ENCODE data around the gene SLC22A23.

Gene SLC22A23

GRCh38 chr6:3340894-3341293 lies 116.0 kb downstream of the SLC22A23 start:
- Histone ChIP-seq H3K9me3 (ENCODE audit: insufficient read depth, low read length) (no peaks in the 10 kb centered on the region), H3K4me3 (ENCODE audit: low read length) (no peak overlapping the region), H3K4me2 (ENCODE audit: low read length) (no peak overlapping the region), H2AFZ (ENCODE audit: low read depth, low read length) (no peak overlapping the region), H4K20me1 (ENCODE audit: insufficient read depth, low read length) (no peaks in the 10 kb centered on the region), H3K9ac (ENCODE audit: low read length) (no peak overlapping the region), H3K27ac (ENCODE audit: low read length) (no peak overlapping the region), H3K4me1 (ENCODE audit: low read length) (peaks cover 25% of the 10 kb centered on the region), H3K27me3 (ENCODE audit: low read depth, low read length) (no peaks in the 10 kb centered on the region), H3K36me3 (replicated peaks; ENCODE audit: low read depth, low read length) (no peaks in the 10 kb centered on the region), H3K79me2 (ENCODE audit: low read length) (no peaks in the 10 kb centered on the region)
- TF ChIP-seq EZH2phosphoT487 (IDR thresholded peaks at IDR 0.05; ENCODE audit: low read depth), result no peak
- TF ChIP-seq, protein P1, sequence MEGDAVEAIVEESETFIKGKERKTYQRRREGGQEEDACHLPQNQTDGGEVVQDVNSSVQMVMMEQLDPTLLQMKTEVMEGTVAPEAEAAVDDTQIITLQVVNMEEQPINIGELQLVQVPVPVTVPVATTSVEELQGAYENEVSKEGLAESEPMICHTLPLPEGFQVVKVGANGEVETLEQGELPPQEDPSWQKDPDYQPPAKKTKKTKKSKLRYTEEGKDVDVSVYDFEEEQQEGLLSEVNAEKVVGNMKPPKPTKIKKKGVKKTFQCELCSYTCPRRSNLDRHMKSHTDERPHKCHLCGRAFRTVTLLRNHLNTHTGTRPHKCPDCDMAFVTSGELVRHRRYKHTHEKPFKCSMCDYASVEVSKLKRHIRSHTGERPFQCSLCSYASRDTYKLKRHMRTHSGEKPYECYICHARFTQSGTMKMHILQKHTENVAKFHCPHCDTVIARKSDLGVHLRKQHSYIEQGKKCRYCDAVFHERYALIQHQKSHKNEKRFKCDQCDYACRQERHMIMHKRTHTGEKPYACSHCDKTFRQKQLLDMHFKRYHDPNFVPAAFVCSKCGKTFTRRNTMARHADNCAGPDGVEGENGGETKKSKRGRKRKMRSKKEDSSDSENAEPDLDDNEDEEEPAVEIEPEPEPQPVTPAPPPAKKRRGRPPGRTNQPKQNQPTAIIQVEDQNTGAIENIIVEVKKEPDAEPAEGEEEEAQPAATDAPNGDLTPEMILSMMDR (IDR thresholded peaks at IDR 0.05; ENCODE audit: low read depth, low read length), result no peak

DNA sequence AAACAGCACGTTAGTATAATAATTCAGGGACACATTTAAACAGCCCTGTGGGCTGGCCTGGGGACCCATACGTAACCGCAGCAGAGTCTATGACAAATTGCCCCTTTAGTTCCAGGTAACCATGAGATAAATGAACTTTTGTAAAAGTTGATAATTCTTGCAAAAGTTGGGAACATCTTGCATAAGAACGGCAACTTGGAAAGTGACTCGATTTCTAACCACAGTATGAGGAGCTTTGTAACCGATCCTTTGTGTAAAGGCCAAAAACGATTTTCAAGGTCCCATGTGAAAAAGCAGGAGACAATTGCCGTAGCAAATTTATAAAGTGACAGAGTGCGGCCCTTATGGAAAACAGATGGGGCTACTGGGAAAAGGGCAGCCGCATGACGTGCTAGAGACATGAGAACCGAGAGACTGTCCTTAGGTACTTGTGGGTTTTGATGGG lies 116.5 kb downstream of the SLC22A23 start:
- Histone ChIP-seq H3K79me2 (ENCODE audit: low read length) (no peaks in the 10 kb centered on the region), H3K4me1 (ENCODE audit: low read length) (peaks cover 25% of the 10 kb centered on the region), H3K4me3 (ENCODE audit: low read length) (no peak overlapping the region), H3K9me3 (ENCODE audit: insufficient read depth, low read length) (no peaks in the 10 kb centered on the region), H2AFZ (ENCODE audit: low read depth, low read length) (no peak overlapping the region), H4K20me1 (ENCODE audit: insufficient read depth, low read length) (no peaks in the 10 kb centered on the region), H3K27ac (ENCODE audit: low read length) (no peak overlapping the region), H3K36me3 (replicated peaks; ENCODE audit: low read depth, low read length) (no peaks in the 10 kb centered on the region), H3K9ac (ENCODE audit: low read length) (no peak overlapping the region), H3K27me3 (ENCODE audit: low read depth, low read length) (no peaks in the 10 kb centered on the region), H3K4me2 (ENCODE audit: low read length) (no peak overlapping the region)
- no peak for TF ChIP-seq EZH2phosphoT487 (IDR thresholded peaks at IDR 0.05; ENCODE audit: low read depth)
- TF ChIP-seq, protein P1 (IDR thresholded peaks at IDR 0.05; ENCODE audit: low read depth, low read length), result no peak

DNA sequence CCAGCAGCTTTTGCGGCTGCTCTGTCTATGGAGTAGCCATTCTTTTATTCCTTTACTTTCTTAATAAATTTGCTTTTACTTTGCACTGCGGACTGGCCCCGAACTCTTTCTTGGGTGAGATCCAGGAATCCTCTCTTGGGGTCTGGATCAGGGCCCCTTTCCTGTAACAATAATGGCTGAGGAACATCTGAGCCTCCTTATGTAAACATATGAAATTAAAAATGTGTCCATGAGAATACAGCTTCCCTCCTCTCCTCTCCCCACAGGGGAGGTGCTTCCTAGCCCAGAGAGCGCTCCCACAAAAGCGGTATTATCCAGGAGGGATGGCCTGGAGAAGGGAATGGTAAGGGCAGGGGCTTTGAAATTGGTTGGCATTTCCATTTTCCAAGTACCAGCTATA lies 117.0 kb downstream of the SLC22A23 start:
- no peak overlapping the region for H3K4me3 ChIP-seq (ENCODE audit: low read length)
- no peak overlapping the region for H3K27ac ChIP-seq (ENCODE audit: low read length)
- H3K27me3 ChIP-seq (ENCODE audit: low read depth, low read length), result no peaks in the 10 kb centered on the region
- H3K4me2 ChIP-seq (ENCODE audit: low read length), result no peak overlapping the region
- H3K79me2 ChIP-seq (ENCODE audit: low read length), result no peaks in the 10 kb centered on the region
- TF ChIP-seq, protein P1 (IDR thresholded peaks at IDR 0.05; ENCODE audit: low read depth, low read length), result no peak
- no peak for TF ChIP-seq EZH2phosphoT487 (IDR thresholded peaks at IDR 0.05; ENCODE audit: low read depth)
- no peaks in the 10 kb centered on the region for H4K20me1 ChIP-seq (ENCODE audit: insufficient read depth, low read length)
- peaks cover 25% of the 10 kb centered on the region for H3K4me1 ChIP-seq (ENCODE audit: low read length)
- no peaks in the 10 kb centered on the region for H3K36me3 ChIP-seq (replicated peaks; ENCODE audit: low read depth, low read length)
- no peak overlapping the region for H2AFZ ChIP-seq (ENCODE audit: low read depth, low read length)
- no peak overlapping the region for H3K9ac ChIP-seq (ENCODE audit: low read length)
- no peaks in the 10 kb centered on the region for H3K9me3 ChIP-seq (ENCODE audit: insufficient read depth, low read length)

DNA sequence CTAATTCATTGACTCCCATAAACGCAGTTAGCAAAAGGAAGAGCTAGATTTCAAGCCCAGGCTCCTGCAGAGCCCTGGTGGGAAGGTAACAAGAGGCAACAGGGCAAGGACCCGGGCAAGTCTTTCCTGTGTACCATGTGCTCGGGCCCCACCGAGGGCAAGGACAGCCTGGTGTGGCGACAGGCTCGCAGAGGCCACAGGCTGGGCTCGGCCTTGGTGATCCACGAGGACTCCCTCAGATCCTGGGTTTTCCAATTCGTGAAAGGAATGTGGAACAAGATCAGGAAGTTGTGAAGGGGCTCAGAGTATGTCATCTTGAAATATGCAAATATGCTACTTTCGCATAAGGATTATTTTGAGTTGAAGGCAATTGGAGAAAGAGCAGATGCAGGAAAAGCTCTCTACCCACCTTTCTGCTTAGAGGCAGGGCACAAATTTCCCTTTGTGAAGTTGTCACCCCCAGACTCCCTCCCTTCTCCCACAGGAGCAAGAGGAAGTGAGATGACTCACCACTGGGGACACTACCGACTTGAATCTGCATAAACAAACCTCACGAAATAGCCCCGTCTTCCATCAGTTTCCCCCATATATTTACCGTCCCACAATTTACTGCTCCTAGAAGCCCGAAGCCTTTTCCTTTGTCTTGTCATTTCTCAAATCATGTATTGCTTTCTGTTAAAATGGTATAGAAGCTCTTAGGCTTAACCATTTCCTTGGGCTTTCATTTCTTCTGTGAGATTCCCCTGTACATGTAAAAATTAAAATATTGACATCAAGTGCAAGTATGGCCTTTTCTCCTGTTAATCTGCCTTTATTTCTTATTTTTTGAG lies 119.1 kb downstream of the SLC22A23 start:
- no peak for TF ChIP-seq EZH2phosphoT487 (IDR thresholded peaks at IDR 0.05; ENCODE audit: low read depth)
- TF ChIP-seq, protein P1 (IDR thresholded peaks at IDR 0.05; ENCODE audit: low read depth, low read length), result no peak
- Histone ChIP-seq H3K4me1 (ENCODE audit: low read length) (peaks cover 40% of the 10 kb centered on the region), H3K4me2 (ENCODE audit: low read length) (peak overlapping the region; percentile 89), H3K9ac (ENCODE audit: low read length) (no peak overlapping the region), H3K27me3 (ENCODE audit: low read depth, low read length) (no peaks in the 10 kb centered on the region), H4K20me1 (ENCODE audit: insufficient read depth, low read length) (no peaks in the 10 kb centered on the region), H3K36me3 (replicated peaks; ENCODE audit: low read depth, low read length) (no peaks in the 10 kb centered on the region), H3K27ac (ENCODE audit: low read length) (no peak overlapping the region), H3K4me3 (ENCODE audit: low read length) (peak overlapping the region; percentile 60), H3K9me3 (ENCODE audit: insufficient read depth, low read length) (no peaks in the 10 kb centered on the region), H3K79me2 (ENCODE audit: low read length) (no peaks in the 10 kb centered on the region), H2AFZ (ENCODE audit: low read depth, low read length) (no peak overlapping the region)

Measured in OCI-LY3 (cell line).